DND-41 (cell line): ENCODE data around the gene PPDPF.

Source experiments
- ATAC-seq: fragments of 200-7000 bp; cut with Tn5 transposase; 3 replicates; pipeline ENCODE4 v1.9.1; 2021; ENCODE audit warnings: low read depth; ENCODE audit not compliant: insufficient read depth
- DNase-seq: peaks from one replicate; pipeline ENCODE4 v3.0.0-alpha.2; 2020
- H2AFZ ChIP-seq: 2 replicates; pipeline ENCODE4 v1.6.0; 2012; ENCODE audit warnings: low read depth, low read length
- H3K27ac ChIP-seq: 2 replicates; pipeline ENCODE4 v1.5.1; 2012; ENCODE audit warnings: low read length, inconsistent platforms
- H3K27me3 ChIP-seq: fragments of 200-600 bp; sonication (generic); 2 replicates; pipeline ENCODE4 v1.6.0; 2012; ENCODE audit warnings: low read length, mild to moderate bottlenecking, inconsistent platforms; ENCODE audit not compliant: insufficient read depth, poor library complexity
- H3K36me3 ChIP-seq: 2 replicates; pipeline ENCODE4 v1.5.1; 2012; ENCODE audit warnings: low read length, inconsistent platforms; ENCODE audit not compliant: insufficient read depth
- H3K4me1 ChIP-seq: 2 replicates; pipeline ENCODE4 v1.5.1; 2012; ENCODE audit warnings: mild to moderate bottlenecking, low read length; ENCODE audit not compliant: insufficient read depth
- H3K4me2 ChIP-seq: 2 replicates; pipeline ENCODE4 v1.6.0; 2012; ENCODE audit warnings: mild to moderate bottlenecking, moderate library complexity, low read length, inconsistent platforms; ENCODE audit not compliant: insufficient read depth
- H3K4me3 ChIP-seq, 2 experiments: fragments of 200-600 bp in 1 of 2; shearing (Covaris generic) in 1 of 2; 2 replicates each; pipeline ENCODE4 v1.5.1; 2012 to 2016; ENCODE audit warnings: inconsistent platforms in 2 of 2, low read length in 2 of 2, mild to moderate bottlenecking in 2 of 2, low read depth in 1 of 2, moderate library complexity in 1 of 2
- H3K79me2 ChIP-seq: 2 replicates; pipeline ENCODE4 v1.6.0; 2012; ENCODE audit warnings: low read length, inconsistent platforms; ENCODE audit not compliant: insufficient read depth
- H3K9ac ChIP-seq: 2 replicates; pipeline ENCODE4 v1.6.0; 2012; ENCODE audit warnings: low read depth, mild to moderate bottlenecking, inconsistent platforms, low read length, moderate library complexity
- H3K9me3 ChIP-seq: 2 replicates; pipeline ENCODE4 v1.5.1; 2012; ENCODE audit warnings: low read length, moderate library complexity, mild to moderate bottlenecking, inconsistent platforms; ENCODE audit not compliant: insufficient read depth, severe bottlenecking
- H4K20me1 ChIP-seq: 2 replicates; pipeline ENCODE4 v1.6.0; 2012; ENCODE audit warnings: low read length; ENCODE audit not compliant: insufficient read depth
- CTCF ChIP-seq: IDR thresholded peaks from 2 replicates; pipeline ENCODE4 v1.5.1; 2012; ENCODE audit warnings: borderline replicate concordance, low read length, moderate library complexity, mild to moderate bottlenecking; ENCODE audit not compliant: poor library complexity, severe bottlenecking; ENCODE audit errors: extremely low read depth
- EZH2 ChIP-seq: IDR thresholded peaks from 3 replicates; pipeline ENCODE4 v1.6.1; 2012; ENCODE audit warnings: borderline replicate concordance, low read depth, mild to moderate bottlenecking, moderate library complexity, low read length, inconsistent platforms; ENCODE audit not compliant: severe bottlenecking

PPDPF gene

GRCh38 chr20:63536997-63537524 lies 16.5 kb downstream of the PPDPF start, which contains the start of gene PTK6:
Gene PTK6 (minus strand): TSS chr20:63537376. CDS start chr20:63537314, 62 bp downstream.
- Histone ChIP-seq H3K4me2 (peak within 1 kb of the TSS; percentile 77), H3K27ac (peak within 1 kb of the TSS; percentile 71), H3K36me3 (no peaks in the 10 kb centered on the region), H3K4me1 (peaks cover 21% of the 10 kb centered on the region), H3K27me3 (no peaks in the 10 kb centered on the region), H2AFZ (peak within 1 kb of the TSS; percentile 79), H4K20me1 (peaks cover 7% of the 10 kb centered on the region; the same call in 1 of the 2 replicates), H3K9ac (peak within 1 kb of the TSS; percentile 50), H3K79me2 (no peaks in the 10 kb centered on the region), H3K9me3 (no peaks in the 10 kb centered on the region), H3K4me3 (peak within 1 kb of the TSS in 1 of 2 experiments; percentile 56; a peak in 2 of 4 replicates)
- TF ChIP-seq CTCF (no peak), EZH2 (no peak)
- DNase-seq: no peak
- ATAC-seq: no peak

- Histone ChIP-seq H4K20me1 (peaks cover 6% of the 10 kb centered on the region; the same call in 1 of the 2 replicates), H3K9me3 (no peaks in the 10 kb centered on the region), H2AFZ (peak overlapping the region; percentile 79), H3K9ac (peak overlapping the region; percentile 50), H3K4me1 (peaks cover 21% of the 10 kb centered on the region), H3K27me3 (no peaks in the 10 kb centered on the region), H3K79me2 (no peaks in the 10 kb centered on the region), H3K36me3 (no peaks in the 10 kb centered on the region), H3K4me2 (peak overlapping the region; percentile 77), H3K4me3 (peak overlapping the region in 1 of 2 experiments; percentile 56; a peak in 2 of 4 replicates), H3K27ac (peak overlapping the region; percentile 71)
- TF ChIP-seq CTCF (peak; percentile 99), EZH2 (no peak)
- DNase-seq: peak; percentile 95
- peak; percentile 94 for ATAC-seq
Measured at GRCh38 chr20:63537525-63538203, 17.1 kb downstream of the PPDPF start.

GRCh38 chr20:63538204-63539091 lies 17.9 kb downstream of the PPDPF start:
- Histone ChIP-seq H3K36me3 (no peaks in the 10 kb centered on the region), H3K27ac (peak overlapping the region; percentile 71), H3K27me3 (no peaks in the 10 kb centered on the region), H4K20me1 (peaks cover 8% of the 10 kb centered on the region; the same call in 1 of the 2 replicates), H3K4me3 (peak overlapping the region in 1 of 2 experiments; percentile 56; a peak in 2 of 4 replicates), H3K9me3 (no peaks in the 10 kb centered on the region), H2AFZ (peak overlapping the region; percentile 79), H3K4me1 (peaks cover 21% of the 10 kb centered on the region), H3K4me2 (peak overlapping the region; percentile 77), H3K79me2 (no peaks in the 10 kb centered on the region), H3K9ac (peak overlapping the region; percentile 50)
- DNase-seq (no peak), ATAC-seq (no peak)
- TF ChIP-seq EZH2 (no peak), CTCF (no peak)
